ENCODE data around the gene MDFI.

The MDFI gene, protein sequence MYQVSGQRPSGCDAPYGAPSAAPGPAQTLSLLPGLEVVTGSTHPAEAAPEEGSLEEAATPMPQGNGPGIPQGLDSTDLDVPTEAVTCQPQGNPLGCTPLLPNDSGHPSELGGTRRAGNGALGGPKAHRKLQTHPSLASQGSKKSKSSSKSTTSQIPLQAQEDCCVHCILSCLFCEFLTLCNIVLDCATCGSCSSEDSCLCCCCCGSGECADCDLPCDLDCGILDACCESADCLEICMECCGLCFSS

DNA sequence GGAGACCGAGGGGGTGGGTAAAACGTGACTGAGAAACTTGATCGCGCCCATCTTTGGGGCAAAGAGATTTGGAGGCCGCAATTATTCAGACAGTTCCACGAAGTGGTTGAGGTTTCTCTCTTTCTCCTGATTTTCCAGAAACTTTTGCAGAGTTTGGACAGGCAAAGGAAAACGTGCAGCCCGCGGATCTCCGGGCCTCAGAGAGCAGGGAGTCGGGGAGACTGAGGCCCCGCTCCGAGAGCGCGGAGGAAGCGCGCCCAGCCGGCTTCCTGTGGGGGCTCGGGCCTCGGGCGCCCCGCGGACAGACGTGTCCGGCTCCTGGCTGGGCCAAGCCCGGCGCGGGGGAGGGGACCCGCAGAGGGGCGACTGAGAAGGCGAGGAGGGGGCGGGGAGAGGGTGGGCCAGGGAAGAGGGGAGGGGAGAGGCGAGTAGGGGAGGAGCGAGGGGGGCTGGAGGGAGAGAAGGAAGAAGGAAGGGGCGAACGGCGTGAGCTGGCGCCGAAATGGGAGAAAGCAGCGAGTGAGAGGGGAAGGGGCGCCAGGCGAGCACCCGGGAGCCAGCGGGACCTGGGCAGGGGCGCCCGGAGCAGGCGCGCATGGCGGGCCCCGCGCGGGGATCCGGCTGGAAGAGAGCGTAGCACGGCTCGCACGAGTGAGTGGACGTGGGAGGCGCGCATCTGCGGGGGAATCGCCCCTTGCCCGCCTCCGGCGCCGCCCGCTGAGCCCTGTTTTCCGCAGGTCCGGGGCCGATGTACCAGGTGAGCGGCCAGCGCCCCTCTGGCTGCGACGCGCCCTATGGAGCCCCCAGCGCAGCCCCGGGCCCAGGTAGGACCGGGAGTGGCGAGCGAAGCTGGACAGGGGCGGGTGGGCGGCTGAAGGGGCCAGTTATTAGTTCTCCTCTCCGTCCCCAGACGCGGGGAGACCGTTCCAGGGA lies at the start of gene MDFI:
TSS of gene MDFI (plus strand) at position 467 of the 933 bp plus-strand sequence. CDS start at position 749, 282 bp downstream.
- no peaks in the 10 kb centered on the region for H3K9me2 ChIP-seq (ENCODE audit: low read depth, low read length)
- H3F3A ChIP-seq (ENCODE audit: insufficient read depth, low read length), result no peaks in the 10 kb centered on the region
- H3K79me2 ChIP-seq (ENCODE audit: insufficient read depth, low read length), result no peaks in the 10 kb centered on the region
- H3K4me3 ChIP-seq (ENCODE audit: low read depth, low read length, poor library complexity, severe bottlenecking), result no peak within 1 kb of the TSS
- no peak within 1 kb of the TSS for H3K4me2 ChIP-seq (ENCODE audit: low read length)
- no peaks in the 10 kb centered on the region for H4K20me1 ChIP-seq (ENCODE audit: insufficient read depth, low read length)
- H3K9me3 ChIP-seq (ENCODE audit: low read length), result no peaks in the 10 kb centered on the region
- H3K4me1 ChIP-seq (ENCODE audit: insufficient read depth, low read length, severe bottlenecking), result no peaks in the 10 kb centered on the region
- H3K27ac ChIP-seq (ENCODE audit: low read depth, low read length, poor library complexity, severe bottlenecking), result no peak within 1 kb of the TSS
- H3K9ac ChIP-seq (ENCODE audit: low read length), result no peak within 1 kb of the TSS
- H3K36me3 ChIP-seq (ENCODE audit: insufficient read depth, low read length), result no peaks in the 10 kb centered on the region
- no peaks in the 10 kb centered on the region; the same call in 1 of the 2 replicates for H3K27me3 ChIP-seq (ENCODE audit: insufficient read depth, low read length)
- no peak within 1 kb of the TSS for H2AFZ ChIP-seq (ENCODE audit: low read length)
- TF ChIP-seq, protein P1, sequence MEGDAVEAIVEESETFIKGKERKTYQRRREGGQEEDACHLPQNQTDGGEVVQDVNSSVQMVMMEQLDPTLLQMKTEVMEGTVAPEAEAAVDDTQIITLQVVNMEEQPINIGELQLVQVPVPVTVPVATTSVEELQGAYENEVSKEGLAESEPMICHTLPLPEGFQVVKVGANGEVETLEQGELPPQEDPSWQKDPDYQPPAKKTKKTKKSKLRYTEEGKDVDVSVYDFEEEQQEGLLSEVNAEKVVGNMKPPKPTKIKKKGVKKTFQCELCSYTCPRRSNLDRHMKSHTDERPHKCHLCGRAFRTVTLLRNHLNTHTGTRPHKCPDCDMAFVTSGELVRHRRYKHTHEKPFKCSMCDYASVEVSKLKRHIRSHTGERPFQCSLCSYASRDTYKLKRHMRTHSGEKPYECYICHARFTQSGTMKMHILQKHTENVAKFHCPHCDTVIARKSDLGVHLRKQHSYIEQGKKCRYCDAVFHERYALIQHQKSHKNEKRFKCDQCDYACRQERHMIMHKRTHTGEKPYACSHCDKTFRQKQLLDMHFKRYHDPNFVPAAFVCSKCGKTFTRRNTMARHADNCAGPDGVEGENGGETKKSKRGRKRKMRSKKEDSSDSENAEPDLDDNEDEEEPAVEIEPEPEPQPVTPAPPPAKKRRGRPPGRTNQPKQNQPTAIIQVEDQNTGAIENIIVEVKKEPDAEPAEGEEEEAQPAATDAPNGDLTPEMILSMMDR (IDR thresholded peaks at IDR 0.05; ENCODE audit: low read length), result no peak
- no peak for TF ChIP-seq EZH2 (IDR thresholded peaks at IDR 0.05; ENCODE audit: borderline replicate concordance, low read length)

DNA sequence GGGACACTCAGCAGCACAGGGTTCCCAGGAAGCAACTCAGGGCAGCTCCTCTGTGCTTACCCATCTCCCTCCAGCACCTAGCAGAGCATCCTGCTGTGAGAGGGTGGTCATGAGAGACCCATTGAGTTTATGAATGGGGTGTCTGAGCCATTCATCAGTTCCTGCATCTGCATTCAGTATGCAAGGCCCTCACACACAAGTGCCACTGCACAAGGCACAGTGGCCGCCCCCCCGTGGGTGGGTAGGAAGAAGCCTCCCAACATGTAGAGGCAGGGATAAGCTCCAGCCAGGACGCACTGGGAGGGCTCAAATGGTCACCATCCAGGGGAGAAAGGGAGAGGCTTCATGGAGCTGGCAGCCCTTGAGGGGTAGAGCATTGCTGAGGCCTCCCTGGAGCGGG lies 49.0 kb upstream of the MDFI start:
- H3K36me3 ChIP-seq (ENCODE audit: insufficient read depth, low read length), result no peaks in the 10 kb centered on the region
- no peaks in the 10 kb centered on the region for H3K4me1 ChIP-seq (ENCODE audit: insufficient read depth, low read length, severe bottlenecking)
- no peaks in the 10 kb centered on the region for H3K9me2 ChIP-seq (ENCODE audit: low read depth, low read length)
- TF ChIP-seq, protein P1 (IDR thresholded peaks at IDR 0.05; ENCODE audit: low read length), result no peak
- no peak for TF ChIP-seq EZH2 (IDR thresholded peaks at IDR 0.05; ENCODE audit: borderline replicate concordance, low read length)
- H3K9ac ChIP-seq (ENCODE audit: low read length), result no peak overlapping the region
- no peaks in the 10 kb centered on the region for H3K79me2 ChIP-seq (ENCODE audit: insufficient read depth, low read length)
- H3K9me3 ChIP-seq (ENCODE audit: low read length), result no peaks in the 10 kb centered on the region
- no peak overlapping the region for H2AFZ ChIP-seq (ENCODE audit: low read length)
- H3F3A ChIP-seq (ENCODE audit: insufficient read depth, low read length), result no peaks in the 10 kb centered on the region
- H3K27ac ChIP-seq (ENCODE audit: low read depth, low read length, poor library complexity, severe bottlenecking), result no peak overlapping the region
- no peak overlapping the region for H3K4me2 ChIP-seq (ENCODE audit: low read length)
- no peaks in the 10 kb centered on the region for H4K20me1 ChIP-seq (ENCODE audit: insufficient read depth, low read length)
- H3K27me3 ChIP-seq (ENCODE audit: insufficient read depth, low read length), result no peaks in the 10 kb centered on the region
- no peak overlapping the region for H3K4me3 ChIP-seq (ENCODE audit: low read depth, low read length, poor library complexity, severe bottlenecking)

DNA sequence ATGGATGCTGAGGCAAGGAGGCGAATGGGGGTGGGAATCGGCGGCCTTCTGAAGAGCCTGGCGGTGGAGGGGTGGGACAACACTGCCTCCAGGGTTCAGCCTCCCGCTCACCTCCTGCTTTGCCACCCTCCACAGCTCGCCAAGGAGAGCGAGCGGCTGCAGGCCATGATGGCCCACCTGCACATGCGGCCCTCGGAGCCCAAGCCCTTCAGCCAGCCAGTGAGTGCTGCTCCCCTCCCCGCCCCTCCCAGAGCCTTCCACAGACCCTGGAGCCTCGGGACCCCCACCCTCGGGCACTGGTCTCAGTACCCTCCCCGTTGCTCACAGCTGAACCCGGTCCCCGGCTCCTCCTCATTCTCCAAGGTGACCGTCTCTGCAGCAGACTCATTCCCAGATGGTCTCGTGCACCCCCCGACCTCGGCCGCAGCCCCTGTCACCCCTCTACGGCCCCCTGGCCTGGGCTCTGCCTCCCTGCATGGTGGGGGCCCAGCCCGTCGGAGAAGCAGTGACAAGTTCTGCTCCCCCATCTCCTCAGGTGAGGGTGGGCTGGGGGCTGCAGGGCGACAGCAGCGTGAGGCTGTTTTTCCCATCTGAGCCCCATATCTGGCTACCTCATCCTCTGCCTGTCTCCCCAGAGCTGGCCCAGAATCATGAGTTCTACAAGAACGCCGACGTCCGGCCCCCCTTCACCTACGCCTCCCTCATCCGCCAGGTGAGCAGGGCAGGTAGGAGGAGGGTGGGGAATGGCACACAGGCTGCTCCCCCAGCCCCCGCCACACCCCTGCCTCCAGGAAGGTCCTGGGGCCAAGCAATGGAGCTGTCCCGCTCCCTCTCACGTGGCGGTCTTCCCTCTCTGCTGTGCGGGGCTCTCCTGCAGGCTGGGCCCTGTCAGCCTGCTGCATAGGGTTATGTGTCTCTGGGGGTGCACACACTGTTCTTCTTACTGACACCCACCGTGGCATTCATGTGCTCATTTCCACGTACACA lies 48.3 kb upstream of the MDFI start:
- H4K20me1 ChIP-seq (ENCODE audit: insufficient read depth, low read length), result no peaks in the 10 kb centered on the region
- H3K27ac ChIP-seq (ENCODE audit: low read depth, low read length, poor library complexity, severe bottlenecking), result no peak overlapping the region
- TF ChIP-seq, protein P1 (IDR thresholded peaks at IDR 0.05; ENCODE audit: low read length), result no peak
- TF ChIP-seq EZH2 (IDR thresholded peaks at IDR 0.05; ENCODE audit: borderline replicate concordance, low read length), result no peak
- no peaks in the 10 kb centered on the region for H3K27me3 ChIP-seq (ENCODE audit: insufficient read depth, low read length)
- H3K4me2 ChIP-seq (ENCODE audit: low read length), result no peak overlapping the region
- H3K79me2 ChIP-seq (ENCODE audit: insufficient read depth, low read length), result no peaks in the 10 kb centered on the region
- no peaks in the 10 kb centered on the region for H3F3A ChIP-seq (ENCODE audit: insufficient read depth, low read length)
- no peaks in the 10 kb centered on the region for H3K9me2 ChIP-seq (ENCODE audit: low read depth, low read length)
- H3K4me3 ChIP-seq (ENCODE audit: low read depth, low read length, poor library complexity, severe bottlenecking), result no peak overlapping the region
- no peaks in the 10 kb centered on the region for H3K4me1 ChIP-seq (ENCODE audit: insufficient read depth, low read length, severe bottlenecking)
- H3K9ac ChIP-seq (ENCODE audit: low read length), result no peak overlapping the region
- no peaks in the 10 kb centered on the region for H3K36me3 ChIP-seq (ENCODE audit: insufficient read depth, low read length)
- no peaks in the 10 kb centered on the region for H3K9me3 ChIP-seq (ENCODE audit: low read length)
- no peak overlapping the region for H2AFZ ChIP-seq (ENCODE audit: low read length)

Measured in OCI-LY1 (cell line).